Vagina (tissue), 2 donors: ENCODE measurements around the gene APOB.

ENCODE experiments used
- CTCF ChIP-seq, 3 experiments: fragments of 450-650 bp in 2 of 3; fragments of 200-600 bp in 1 of 3; sonication (generic) in 1 of 3; IDR thresholded peaks; one replicate each; pipeline ENCODE4 v1.5.1; 2017 to 2019; ENCODE audit warnings: antibody characterized with exemption in 3 of 3, mild to moderate bottlenecking in 2 of 3, moderate library complexity in 2 of 3
- POLR2A ChIP-seq, 2 donors: fragments of 450-650 bp; IDR thresholded peaks; one replicate each; pipeline ENCODE4 v1.6.1; 2017; ENCODE audit warnings: antibody characterized with exemption in 2 of 2, mild to moderate bottlenecking in 2 of 2, moderate library complexity in 2 of 2
- POLR2AphosphoS5 ChIP-seq, 2 donors: sonication (generic); formaldehyde crosslinking; IDR thresholded peaks; one replicate each; pipeline ENCODE4 v1.9.0; 2017; ENCODE audit warnings: antibody characterized with exemption in 2 of 2, mild to moderate bottlenecking in 2 of 2, low read depth in 1 of 2; ENCODE audit not compliant: insufficient read depth in 1 of 2

- no peak for TF ChIP-seq POLR2A (IDR thresholded peaks at IDR 0.05)
- no peak for TF ChIP-seq CTCF (IDR thresholded peaks at IDR 0.05)
- no peak for TF ChIP-seq POLR2AphosphoS5 (IDR thresholded peaks at IDR 0.05; ENCODE audit: insufficient read depth in 1 of 2, low read depth in 1 of 2)
Observed at GRCh38 chr2:21013043-21013816, 30.6 kb downstream of the APOB start.
